NCI-H1930 (cell line): ENCODE measurements around the gene GJC1.

Experiments used
- DNase-seq, 2 experiments: peaks; one replicate each; lab custom pipeline; 2025; lab: John Stamatoyannopoulos, UW

Gene GJC1

GRCh38 chr17:44776628-44777393 is 53.3 kb downstream of the GJC1 start:
- DNase-seq, result no peak

GRCh38 chr17:44775838-44776621 is 54.1 kb downstream of the GJC1 start:
- DNase-seq, result peak in 1 of 2 experiments; percentile 60

- peak; percentile 96 to 97 for DNase-seq
These were observed 54.8 kb downstream of the GJC1 start for GRCh38 chr17:44775136-44775837.

GRCh38 chr17:44774271-44775135 is 55.6 kb downstream of the GJC1 start:
- peak; percentile 75 to 82 for DNase-seq

- DNase-seq, result no peak
These were observed 56.9 kb downstream of the GJC1 start for GRCh38 chr17:44773140-44773539.

GRCh38 chr17:44772308-44773045 is 57.6 kb downstream of the GJC1 start:
- no peak for DNase-seq

- no peak for DNase-seq
These were observed 59.7 kb downstream of the GJC1 start for GRCh38 chr17:44770166-44770925.

- no peak for DNase-seq
These were observed 60.4 kb downstream of the GJC1 start for GRCh38 chr17:44769647-44770084.

GRCh38 chr17:44769230-44769629 is 60.9 kb downstream of the GJC1 start:
- no peak for DNase-seq

GRCh38 chr17:44768505-44769142 is 61.5 kb downstream of the GJC1 start:
- no peak for DNase-seq

GRCh38 chr17:44767493-44767892 is 62.6 kb downstream of the GJC1 start:
- no peak for DNase-seq

GRCh38 chr17:44766409-44767038 is 63.6 kb downstream of the GJC1 start:
- DNase-seq, result no peak

GRCh38 chr17:44765965-44766364 is 64.1 kb downstream of the GJC1 start:
- DNase-seq, result no peak

GRCh38 chr17:44763170-44763569 is 66.9 kb downstream of the GJC1 start:
- no peak for DNase-seq

GRCh38 chr17:44761932-44762810 is 67.9 kb downstream of the GJC1 start:
- no peak for DNase-seq

- no peak for DNase-seq
These were observed 69.4 kb downstream of the GJC1 start for GRCh38 chr17:44760474-44761308.

GRCh38 chr17:44759916-44760243 is 70.2 kb downstream of the GJC1 start:
- DNase-seq, result no peak
